Stimulated activated CD8-positive, alpha-beta memory T cell treated with anti-CD3 and anti-CD28 coated beads, Interleukin-4, amount 100 ng/mL, for 1 hour (primary cell): ENCODE data around the gene ARID4A.
"Not testable (repeated sequence)": the region's sequence is repeated elsewhere in the genome, so short reads cannot be mapped to it uniquely, and the experiment has no call there.

ENCODE experiments used
- DNase-seq, 2 donors: peaks; one replicate each; pipeline ENCODE4 v3.0.0-alpha.2; 2020; ENCODE audit warnings: low read depth in 2 of 2, low spot score in 1 of 2

ARID4A gene

DNA sequence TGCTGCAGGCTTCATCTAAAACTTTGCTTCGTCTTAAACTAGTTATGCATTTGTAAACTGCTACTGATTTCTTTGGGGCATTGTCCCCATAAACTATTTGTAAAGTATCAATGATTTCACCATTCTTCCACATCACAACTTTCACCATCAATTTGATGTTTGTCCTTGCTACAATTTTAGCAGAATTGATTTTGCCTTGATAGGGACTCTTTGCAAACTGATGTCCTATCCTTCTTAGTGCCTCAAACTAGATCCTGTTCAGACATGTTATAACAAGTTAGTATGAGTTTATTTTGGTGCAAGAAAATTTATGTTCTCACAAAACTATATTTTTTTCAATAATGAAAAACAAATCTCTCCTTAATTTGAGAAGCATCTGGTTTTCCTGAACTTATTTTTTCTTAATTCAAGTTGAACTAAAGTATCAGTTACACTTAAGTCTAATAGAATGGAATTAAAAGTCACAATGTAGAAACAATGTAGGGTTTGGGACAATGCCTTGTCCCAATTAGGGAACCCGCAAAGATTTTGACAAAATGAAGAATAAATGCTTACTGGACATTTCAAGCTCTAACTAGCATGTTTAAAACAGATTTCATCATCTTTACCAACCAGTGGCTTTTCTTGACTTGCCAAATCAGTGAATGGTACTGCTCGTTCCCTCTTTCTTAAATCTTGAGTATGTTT, 10.1 kb upstream of the ARID4A start:
- no peak for DNase-seq

DNA sequence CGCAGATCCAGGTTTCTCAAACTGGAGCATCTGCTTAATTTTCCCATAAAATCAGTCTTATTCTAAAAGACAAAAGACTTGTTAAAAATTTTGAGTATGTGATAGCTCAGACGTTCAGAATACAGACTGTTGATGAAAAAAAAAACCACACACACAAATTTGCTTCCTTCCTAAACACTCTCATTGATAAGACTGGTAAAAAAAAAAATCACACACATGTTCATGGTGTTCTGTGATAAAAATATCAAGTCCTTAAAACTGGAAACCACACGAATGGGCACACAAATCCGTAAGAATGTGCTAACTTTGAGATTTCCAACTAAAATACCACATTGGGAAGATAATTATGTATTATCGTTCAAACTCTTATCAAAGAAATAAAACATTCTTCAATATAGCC, 6.7 kb upstream of the ARID4A start:
- no peak for DNase-seq

DNA sequence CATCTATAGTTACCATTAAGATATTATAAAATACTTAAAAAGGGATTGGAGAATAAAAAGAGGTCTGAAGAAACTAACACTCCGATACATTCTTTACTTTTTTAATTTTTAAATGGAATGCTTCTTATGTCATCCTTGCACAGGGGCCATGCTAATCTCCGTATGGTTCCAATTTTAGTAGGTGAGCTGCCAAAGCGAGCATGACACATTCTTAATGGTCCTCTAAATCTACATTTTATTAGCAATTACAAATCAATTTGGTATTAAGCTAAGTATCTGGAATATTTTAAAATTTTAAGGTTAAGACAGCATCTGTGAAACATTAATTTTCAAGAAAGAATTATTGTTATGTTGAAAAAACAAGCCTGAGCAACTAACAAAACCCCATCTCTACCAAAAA, 6.2 kb upstream of the ARID4A start:
- DNase-seq = no peak

DNA sequence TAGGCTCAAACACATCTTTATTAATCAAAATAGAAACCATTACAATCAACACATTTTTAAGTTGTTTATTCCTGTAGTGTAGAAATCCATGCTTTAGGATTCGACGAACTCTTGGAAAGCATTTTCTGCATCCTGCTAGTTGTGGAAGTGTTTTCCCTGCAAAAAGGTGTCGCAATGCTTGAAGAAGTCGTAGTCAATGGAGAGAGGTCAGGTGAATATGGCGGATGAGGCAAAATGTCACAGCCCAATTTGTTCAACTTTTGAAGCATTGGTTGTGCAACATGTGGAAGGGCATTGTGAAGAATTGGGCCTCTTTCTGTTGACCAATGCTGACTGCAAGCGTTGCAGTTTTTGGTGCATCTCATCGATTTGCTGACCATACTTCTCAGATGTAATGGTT, 4.2 kb upstream of the ARID4A start:
- DNase-seq = no peak

DNA sequence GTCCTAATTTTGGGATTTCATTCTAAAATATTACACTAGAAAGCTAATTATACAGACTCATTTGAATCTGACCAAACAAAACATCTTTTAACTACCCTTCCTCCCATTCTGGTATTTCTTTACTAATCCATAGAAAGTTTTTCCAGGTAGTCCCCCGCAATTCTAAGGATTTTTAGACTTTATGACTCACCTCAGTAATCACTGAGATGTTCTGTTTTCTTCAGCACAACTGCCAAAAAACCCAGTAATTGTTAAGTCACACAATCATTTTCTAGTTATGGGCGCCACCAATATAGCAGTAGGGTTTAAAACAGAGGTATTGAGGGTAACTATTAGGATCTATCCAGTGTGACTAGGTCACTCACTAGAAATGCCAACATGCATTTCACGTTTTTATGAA, 1.6 kb upstream of the ARID4A start:
- DNase-seq = no peak

DNA sequence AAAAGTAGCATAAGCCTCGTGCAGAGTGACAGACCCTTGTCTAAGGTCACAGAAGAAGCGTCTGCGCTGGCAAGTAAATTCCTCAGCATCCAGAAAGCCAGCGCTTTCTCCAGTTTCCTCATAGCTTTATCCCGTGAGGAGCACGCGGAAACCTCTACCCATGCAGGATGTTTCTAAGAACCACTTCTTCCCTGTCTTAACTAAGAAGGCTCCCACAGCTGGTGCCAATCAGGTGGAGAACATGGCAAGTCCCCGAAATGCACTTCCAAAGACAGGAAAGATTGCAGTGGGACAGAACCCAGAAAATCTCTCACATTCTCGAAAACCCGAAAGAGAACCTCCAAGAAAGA, 968 bp upstream of the ARID4A start:
- no peak for DNase-seq

DNA sequence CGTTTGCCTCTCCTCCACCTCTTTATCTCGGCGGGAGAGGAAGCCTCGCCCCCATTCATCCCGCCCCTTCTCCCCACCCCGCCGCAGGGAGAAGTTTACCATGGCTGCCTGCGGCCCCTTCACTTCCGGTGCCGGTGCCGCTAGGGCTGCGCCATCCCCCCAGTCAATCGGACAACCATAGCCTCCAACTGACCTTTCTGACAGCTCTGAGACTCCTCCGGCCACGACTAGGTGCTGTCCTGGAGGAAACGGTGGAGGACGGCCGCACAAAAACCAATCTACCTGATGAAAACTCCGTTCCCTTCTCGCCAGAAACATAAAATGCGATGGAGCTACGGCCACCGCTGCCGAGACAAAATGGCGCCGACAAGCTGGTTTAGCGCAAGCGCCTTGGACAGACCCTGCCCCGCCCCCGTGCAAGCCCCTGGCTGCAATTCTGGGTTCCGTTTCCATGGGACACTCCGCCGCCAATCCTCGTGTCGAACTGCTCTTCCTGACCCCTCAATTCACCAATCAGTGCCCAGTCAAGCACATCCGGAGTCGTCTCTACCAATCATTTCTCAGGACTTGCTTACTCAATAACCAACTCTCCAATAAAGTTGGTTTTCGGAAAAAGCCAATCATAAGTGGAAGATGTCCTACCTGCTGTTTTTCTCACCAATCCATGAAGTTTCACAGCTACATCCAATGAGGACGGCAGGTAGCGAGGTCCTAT, 436 bp upstream of the ARID4A start:
- peak; percentile 94 to 97 for DNase-seq

DNA sequence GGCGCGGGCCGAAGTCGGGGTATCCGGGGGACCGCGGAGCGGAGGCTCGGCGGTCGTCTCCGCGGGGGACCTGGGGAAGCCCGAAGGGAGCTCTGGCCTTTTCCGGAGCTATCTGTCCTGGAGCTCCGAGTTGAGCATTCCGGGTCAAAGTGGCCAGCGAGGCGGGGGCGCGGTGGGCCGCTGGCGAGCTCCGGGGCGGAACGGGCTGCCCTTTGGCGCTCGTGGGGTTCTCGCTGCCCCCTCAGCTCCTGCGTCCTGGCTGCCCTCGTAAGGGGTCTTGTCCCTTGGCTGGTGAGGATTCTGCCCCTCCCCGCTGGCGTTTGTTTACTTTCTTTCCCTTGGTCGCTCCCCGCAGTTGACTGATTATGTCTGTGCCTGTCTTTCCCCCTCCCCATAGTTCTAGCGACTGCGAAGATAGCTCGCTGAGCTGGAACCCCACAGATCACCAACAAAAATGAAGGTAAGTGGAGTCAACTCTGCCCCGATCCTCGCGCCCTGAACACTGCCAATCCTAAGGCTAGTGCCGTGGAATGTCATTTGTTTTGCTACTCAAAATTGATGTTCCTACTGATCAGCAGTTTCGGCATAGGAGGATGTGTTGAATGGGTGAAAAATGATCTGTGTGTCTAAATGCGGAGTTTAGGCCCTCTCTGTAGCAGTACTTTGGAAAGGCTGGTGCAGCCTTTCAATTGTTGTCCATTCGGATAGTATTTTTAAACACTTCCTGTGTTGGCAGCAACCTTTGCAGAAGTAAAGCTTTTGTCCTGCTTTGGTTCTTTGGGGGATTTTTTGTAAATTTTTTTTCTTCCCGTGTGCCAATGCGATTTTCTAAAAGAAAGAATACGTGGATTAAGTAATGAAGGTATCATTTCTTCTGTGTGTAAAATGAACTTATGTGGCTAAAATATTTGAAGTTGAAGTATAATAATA, 1.3 kb downstream of the ARID4A start:
- DNase-seq = no peak

DNA sequence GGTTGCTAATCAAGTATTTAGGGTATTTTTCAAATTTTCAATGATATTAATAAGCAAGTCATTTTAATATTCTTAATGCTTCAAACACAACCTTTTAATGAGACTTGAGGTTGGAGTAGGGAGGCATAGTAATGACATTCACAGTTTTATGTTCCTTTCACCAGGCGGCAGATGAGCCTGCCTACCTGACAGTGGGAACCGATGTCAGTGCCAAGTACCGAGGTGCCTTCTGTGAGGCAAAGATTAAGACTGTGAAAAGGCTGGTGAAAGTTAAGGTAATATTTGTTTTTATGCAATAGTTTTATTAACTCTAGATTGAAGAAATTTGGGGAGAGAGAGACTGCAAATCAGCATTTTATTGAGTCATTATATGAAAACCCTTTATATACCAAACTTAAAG, 3.1 kb downstream of the ARID4A start:
- DNase-seq = no peak

DNA sequence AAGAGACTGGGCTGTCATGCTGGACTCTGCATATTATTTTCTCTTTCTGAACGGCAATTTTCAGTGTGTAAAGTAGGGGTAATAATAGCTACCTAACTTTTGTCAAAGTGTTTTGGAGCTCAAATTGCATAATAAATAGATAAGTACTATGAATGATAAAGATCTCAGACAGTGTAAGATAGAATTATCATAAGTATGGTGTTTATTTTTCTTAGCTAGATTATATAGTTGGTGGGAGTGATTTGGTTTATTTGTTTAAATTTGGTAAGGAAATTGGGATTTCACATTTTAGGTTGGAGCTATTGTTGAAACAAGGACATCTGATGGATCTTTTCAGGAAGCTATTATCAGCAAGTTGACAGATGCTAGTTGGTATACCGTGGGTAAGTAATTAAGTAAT, 7.4 kb downstream of the ARID4A start:
- no peak for DNase-seq

DNA sequence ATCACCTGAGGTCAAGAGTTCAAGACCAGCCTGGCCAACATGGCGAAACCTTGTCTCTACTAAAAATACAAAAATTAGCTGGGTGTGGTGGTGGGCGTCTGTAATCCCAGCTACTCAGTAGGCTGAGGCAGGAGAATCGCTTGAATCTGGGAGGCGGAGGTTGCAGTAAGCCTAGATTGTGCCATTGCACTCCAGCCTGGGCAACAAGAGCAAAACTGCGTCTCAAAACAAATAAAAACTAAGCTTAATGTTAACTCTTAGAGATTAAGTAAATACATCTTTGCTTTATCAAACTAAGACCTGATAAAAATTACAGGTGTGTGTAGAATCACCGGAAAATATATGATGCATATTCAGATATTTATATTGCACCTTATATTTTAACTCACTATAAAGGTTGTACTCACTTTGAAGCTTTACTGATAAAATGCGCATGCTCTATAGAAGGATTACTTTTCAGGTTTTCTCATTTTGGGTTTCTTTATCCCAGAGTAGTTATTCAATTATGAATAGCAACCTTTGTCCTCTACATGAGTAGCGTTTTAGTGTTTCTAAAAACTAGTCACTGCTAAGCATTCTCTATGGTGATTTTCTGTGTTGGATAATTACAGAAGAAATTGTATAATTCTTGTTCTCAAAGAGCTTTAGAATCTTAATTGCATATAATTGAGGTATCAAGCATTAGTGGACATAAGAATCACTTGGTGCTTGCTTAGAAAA, 9.4 kb downstream of the ARID4A start:
- no peak for DNase-seq

DNA sequence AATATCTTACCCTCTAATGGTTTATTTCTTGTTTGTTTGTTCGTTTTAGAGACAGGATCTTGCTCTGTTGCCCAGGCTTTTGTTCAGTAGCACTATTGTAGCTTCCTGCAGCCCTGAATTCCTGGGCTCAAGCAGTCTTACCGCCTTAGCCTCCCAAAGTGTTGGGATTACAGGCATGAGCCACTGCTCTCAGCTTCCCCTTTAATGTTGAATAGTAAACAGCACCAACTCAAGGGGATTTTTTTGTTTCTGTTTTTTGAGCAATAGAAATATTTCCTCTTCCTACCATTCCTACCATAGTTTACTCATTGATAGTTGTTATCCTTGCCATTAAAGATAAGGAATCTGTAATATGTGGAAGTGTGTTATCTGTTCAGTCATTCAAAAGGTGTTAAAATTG, 10.7 kb downstream of the ARID4A start:
- DNase-seq = no peak

DNA sequence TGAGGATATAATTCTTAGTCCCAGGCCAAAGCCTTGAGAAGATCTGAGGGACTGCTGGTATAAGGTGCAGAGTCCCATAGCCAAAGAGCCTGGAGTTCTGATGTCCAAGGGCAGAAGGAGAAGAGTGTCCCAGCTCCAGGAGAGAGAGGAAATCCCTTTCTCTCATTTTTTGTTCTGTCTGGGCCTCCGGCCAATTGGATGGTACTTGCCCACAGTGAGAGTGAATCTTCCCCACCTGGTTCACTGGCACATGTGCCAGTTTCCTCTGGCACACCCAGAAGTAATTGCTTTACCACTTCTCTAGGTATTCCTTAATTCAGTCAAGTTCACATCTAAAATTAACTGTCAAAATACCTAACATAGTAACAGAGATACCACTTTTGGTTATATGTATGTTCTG, 15.3 kb downstream of the ARID4A start:
- no peak for DNase-seq

DNA sequence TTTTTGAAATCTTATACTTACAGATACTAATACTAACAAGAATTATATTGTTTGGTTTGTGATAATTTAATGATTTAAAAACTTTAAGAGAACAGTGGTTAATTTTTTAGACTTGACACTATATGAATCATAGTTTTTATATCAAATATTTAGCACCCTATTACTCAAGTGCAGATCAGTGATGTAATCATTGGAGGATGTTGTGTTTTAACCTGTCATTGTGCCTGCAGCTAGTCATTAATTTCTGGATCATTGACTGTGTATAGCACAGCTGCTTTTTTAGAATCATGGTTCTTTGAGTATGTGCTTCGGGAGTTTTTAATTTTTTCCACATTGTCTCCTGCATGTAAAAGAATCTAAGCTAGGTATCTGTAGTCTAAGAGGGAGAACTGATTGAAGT, 17.3 kb downstream of the ARID4A start:
- no peak for DNase-seq

DNA sequence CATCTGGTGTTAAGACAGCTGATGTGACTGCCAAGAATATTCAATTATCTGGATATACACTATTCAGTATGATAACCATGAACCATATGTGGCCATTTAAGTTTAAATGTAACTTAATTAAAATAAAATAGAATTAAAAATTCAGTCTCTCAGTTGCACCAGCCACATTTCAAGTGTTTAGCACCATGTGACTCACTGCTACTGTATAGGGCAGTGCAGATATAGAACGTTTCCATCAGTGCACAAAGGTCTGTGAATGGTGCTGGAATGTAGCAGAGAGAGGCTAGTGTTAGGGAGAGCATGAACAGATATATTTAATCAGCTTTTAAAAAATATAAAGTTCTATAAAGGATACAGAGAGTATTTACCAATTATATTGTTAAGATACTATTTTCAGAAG, 28.7 kb downstream of the ARID4A start:
- no peak for DNase-seq

DNA sequence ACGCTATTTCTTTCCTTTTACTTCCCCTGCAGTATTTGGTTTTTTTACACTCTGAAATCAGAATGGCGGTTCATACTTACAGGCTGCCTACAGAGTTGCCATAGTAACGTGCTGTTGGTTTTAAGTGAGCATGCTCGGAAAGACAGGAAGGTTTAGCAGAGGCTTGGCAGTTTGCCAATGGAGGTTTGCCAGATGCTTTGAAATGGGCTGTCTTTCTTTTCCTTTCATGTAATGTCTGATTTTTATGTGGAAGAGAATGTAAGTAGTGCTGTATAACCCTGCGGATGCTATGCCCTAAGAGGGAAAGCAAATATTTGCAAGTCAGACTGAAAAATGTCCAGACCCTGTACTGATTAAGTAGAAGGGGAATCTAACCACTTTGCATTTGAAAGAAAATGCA, 32.8 kb downstream of the ARID4A start:
- peak; percentile 70 to 81 for DNase-seq

DNA sequence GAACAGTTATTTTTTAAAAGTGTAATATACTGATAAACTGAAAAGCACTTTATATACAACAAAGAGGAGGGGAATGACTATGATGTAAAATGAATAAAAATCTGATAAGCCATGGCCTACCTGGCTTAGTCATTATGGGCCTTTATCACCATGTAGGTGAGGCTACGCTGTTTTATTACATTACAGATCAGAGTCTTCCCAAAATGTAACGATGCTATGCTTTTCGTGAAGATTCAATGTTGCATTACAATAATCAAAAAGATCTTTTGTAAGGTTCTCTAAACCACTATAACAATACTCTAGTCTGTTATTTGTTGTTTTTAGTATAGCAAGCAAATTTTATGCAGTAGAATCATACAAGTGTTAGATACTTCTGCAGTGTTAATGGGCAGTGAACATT, 34.2 kb downstream of the ARID4A start:
- DNase-seq = no peak

DNA sequence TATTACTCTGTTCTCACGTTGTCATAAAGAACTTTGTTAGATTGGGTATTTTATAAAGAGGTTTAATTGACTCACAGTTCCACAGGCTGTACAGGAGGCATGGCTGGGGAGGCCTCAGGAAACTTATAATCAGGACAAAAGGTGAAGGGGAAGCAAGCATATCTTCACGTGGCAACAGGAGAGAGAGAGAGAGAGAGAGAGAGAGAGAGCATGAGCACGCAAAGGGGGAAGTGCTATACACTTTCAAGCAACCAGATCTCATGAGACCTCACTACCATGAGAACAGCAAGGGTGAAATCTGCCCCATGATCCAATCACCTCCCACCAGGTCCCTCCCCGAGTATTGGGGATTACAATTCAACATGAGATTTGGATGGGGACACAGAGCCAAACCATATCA, 41.3 kb downstream of the ARID4A start:
- not testable (repeated sequence) for DNase-seq

DNA sequence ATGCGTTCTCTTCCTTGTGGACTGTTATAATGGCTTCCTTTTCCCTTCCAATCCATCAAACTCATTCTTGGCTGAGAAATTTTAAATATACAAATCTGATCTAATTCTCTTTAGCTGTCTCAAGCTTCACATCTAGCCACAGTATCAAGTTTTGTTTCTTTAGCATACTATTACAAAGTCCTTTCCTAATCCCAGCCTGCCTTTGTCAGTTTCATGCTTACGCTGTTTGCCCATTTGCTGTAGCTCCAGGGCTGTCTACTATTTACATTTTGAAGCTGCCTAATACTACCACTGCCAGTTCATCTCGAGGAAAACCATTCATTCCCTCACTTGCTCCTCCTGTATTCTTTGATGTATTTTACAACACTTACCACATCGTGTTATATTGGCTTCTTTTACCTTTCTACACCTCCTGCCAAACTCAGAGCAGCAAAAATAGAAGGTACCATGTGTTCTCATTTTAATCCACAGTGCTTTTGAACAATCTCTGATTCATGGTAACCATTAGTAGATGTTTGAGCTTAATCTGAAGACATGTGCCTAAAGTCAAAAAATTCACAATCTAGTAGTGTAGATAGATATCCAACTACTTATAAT, 42.9 kb downstream of the ARID4A start:
- DNase-seq = no peak

DNA sequence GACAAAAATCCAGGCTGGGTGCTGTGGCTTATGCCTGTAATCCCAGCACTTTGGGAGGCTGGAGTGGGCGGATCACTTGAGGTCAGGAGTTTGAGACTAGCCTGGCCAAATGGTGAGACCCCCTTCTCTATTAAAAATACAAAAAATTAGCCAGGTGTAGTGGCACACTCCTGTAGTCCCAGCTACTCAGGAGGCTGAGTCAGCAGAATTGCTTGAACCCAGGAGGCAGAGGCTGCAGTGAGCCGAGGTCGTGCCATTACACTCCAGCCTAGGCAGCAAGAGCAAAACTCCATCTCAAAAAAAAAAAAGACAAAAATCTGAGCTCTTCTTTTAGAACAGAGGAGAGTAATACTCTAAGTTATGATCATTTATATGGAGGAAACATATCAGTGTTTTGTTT, 45.2 kb downstream of the ARID4A start:
- DNase-seq = not testable (repeated sequence)
